HepG2 (cell line): ENCODE data around the gene TTC39B. TPM values are rescaled to one million over a fixed set of nuclear protein-coding genes. Genes with fewer than 3 reads are reported as not detected.

ENCODE experiments used
- ATF7-NPFF ChIP-seq: sonication (generic); formaldehyde crosslinking; IDR thresholded peaks from 2 replicates; pipeline ENCODE4 v1.8.1; 2023; ENCODE audit warnings: mild to moderate bottlenecking, low read depth, missing genetic modification reagents, moderate library complexity
- CCDC6 ChIP-seq: sonication (generic); formaldehyde crosslinking; IDR thresholded peaks from 2 replicates; pipeline ENCODE4 v1.8.1; 2022; ENCODE audit warnings: mild to moderate bottlenecking, missing genetic modification reagents, moderate library complexity
- CREBL2 ChIP-seq: sonication (generic); formaldehyde crosslinking; IDR thresholded peaks from 2 replicates; pipeline ENCODE4 v1.8.1; 2023; ENCODE audit warnings: missing genetic modification reagents, mild to moderate bottlenecking, borderline replicate concordance
- FOXP4 ChIP-seq: sonication (generic); formaldehyde crosslinking; IDR thresholded peaks from 2 replicates; pipeline ENCODE4 v1.4.0; 2020; ENCODE audit warnings: missing genetic modification reagents
- HHEX ChIP-seq: IDR thresholded peaks from 2 replicates; pipeline ENCODE4 v1.6.1; 2016; ENCODE audit warnings: control low read depth
- KDM6A ChIP-seq: IDR thresholded peaks from 2 replicates; pipeline ENCODE4 v1.6.1; 2016; ENCODE audit warnings: low read depth
- MLLT10 ChIP-seq: sonication (generic); formaldehyde crosslinking; IDR thresholded peaks from 2 replicates; pipeline ENCODE4 v1.4.0; 2020; ENCODE audit warnings: missing genetic modification reagents
- MYPOP ChIP-seq: sonication (generic); formaldehyde crosslinking; IDR thresholded peaks from 2 replicates; pipeline ENCODE4 v1.8.1; 2023; ENCODE audit warnings: mild to moderate bottlenecking, moderate library complexity, missing genetic modification reagents
- PATZ1 ChIP-seq: sonication (generic); formaldehyde crosslinking; IDR thresholded peaks from 2 replicates; pipeline ENCODE4 v1.4.0; 2020; ENCODE audit warnings: missing genetic modification reagents
- PRDM10 ChIP-seq: sonication (generic); formaldehyde crosslinking; IDR thresholded peaks from 2 replicates; pipeline ENCODE4 v1.4.0; 2020; ENCODE audit warnings: low read depth, missing genetic modification reagents
- PRMT3 ChIP-seq: sonication (generic); formaldehyde crosslinking; IDR thresholded peaks from 2 replicates; pipeline ENCODE4 v1.8.1; 2022; ENCODE audit warnings: low read depth, mild to moderate bottlenecking, moderate library complexity, missing genetic modification reagents, borderline replicate concordance
- RNF219 ChIP-seq: sonication (generic); formaldehyde crosslinking; IDR thresholded peaks from 2 replicates; pipeline ENCODE4 v1.5.0; 2020; ENCODE audit warnings: mild to moderate bottlenecking, missing genetic modification reagents
- TEF ChIP-seq: sonication (generic); formaldehyde crosslinking; IDR thresholded peaks from 2 replicates; pipeline ENCODE4 v1.5.0; 2020; ENCODE audit warnings: missing genetic modification reagents
- TSC22D2 ChIP-seq: sonication (generic); formaldehyde crosslinking; IDR thresholded peaks from 2 replicates; pipeline ENCODE4 v1.5.1; 2020; ENCODE audit warnings: missing genetic modification reagents, mild to moderate bottlenecking, borderline replicate concordance
- ZBTB3 ChIP-seq: sonication (generic); formaldehyde crosslinking; IDR thresholded peaks from 2 replicates; pipeline ENCODE4 v1.4.0; 2020; ENCODE audit warnings: low read depth, mild to moderate bottlenecking, moderate library complexity, missing genetic modification reagents, borderline replicate concordance
- ZNF136 ChIP-seq: sonication (generic); formaldehyde crosslinking; IDR thresholded peaks from 2 replicates; pipeline ENCODE4 v1.8.1; 2022; ENCODE audit warnings: low read depth, mild to moderate bottlenecking, moderate library complexity, missing genetic modification reagents
- ZNF331 ChIP-seq: sonication (generic); formaldehyde crosslinking; IDR thresholded peaks from 2 replicates; pipeline ENCODE4 v1.4.0; 2020; ENCODE audit warnings: missing genetic modification reagents
- ZNF33B ChIP-seq: sonication (generic); formaldehyde crosslinking; IDR thresholded peaks from 2 replicates; pipeline ENCODE4 v1.5.1; 2020; ENCODE audit warnings: mild to moderate bottlenecking, missing genetic modification reagents
- polyA plus RNA-seq, 8 experiments: library from polyadenylated mRNA; depleted of rRNA in 3 of 8; stranded (reverse) in 7 of 8; unstranded in 1 of 8; fragments of >200 nt; fragmentation: Illumina TruSeq in 4 of 8; extraction: Trizol in 4 of 8; gene quantifications; 2 replicates each; pipeline versions ENCODE4 v1.2.1 to v1.2.3, GENCODE V29; 2011 to 2016; ENCODE audit warnings: low read depth in 4 of 8, missing spikeins in 1 of 8, mixed read lengths in 1 of 8; ENCODE audit not compliant: insufficient read depth in 1 of 8
- total RNA-seq, 5 experiments: library from RNA; depleted of rRNA; stranded (reverse); fragments of >200 nt; fragmentation: Illumina TruSeq; extraction: Trizol; gene quantifications; 2 replicates each; pipeline ENCODE4 v1.2.3, GENCODE V29; 2016; ENCODE audit warnings: low read depth in 1 of 5

Gene TTC39B
- total and polyA plus RNA-seq, 2 of the 13 experiments (the other 11 are each of a cell fraction or from before 2014, with no cell fraction given), result 14.3 to 19.4 TPM

GRCh38 chr9:15354713-15355112 lies 47.7 kb upstream of the TTC39B start (continued):
- TF ChIP-seq PRDM10 (peak; percentile 62; the same call in 1 of the 2 replicates), KDM6A (CRISPR knock-in tag) (no peak), ZNF136 (CRISPR knock-in tag) (no peak), MLLT10 (no peak), PATZ1 (CRISPR knock-in tag) (peak; percentile 46; the same call in 1 of the 2 replicates), TSC22D2 (CRISPR knock-in tag) (no peak), PRMT3 (CRISPR knock-in tag) (no peak), ZNF33B (CRISPR knock-in tag) (no peak), MYPOP (no peak), FOXP4 (CRISPR knock-in tag) (peak; percentile 81), ZNF331 (CRISPR knock-in tag) (no peak), CREBL2 (CRISPR knock-in tag) (no peak), ZBTB3 (CRISPR knock-in tag) (no peak), TEF (CRISPR knock-in tag) (no peak), CCDC6 (no peak), HHEX (no peak), ATF7-NPFF (no peak), RNF219 (CRISPR knock-in tag) (no peak)
